Activated naive CD4-positive, alpha-beta T cell treated with anti-CD3 and anti-CD28 coated beads, Interleukin-2, amount 50 U/mL, for 24 hours (primary cell): ENCODE results near the gene GPR17.

ENCODE experiments used
- H3K27ac Mint-ChIP-seq: one replicate; pipeline ENCODE4 v1.8.0; 2021; ENCODE audit warnings: mild to moderate bottlenecking, mixed read lengths
- H3K27me3 Mint-ChIP-seq: one replicate; pipeline ENCODE4 v1.8.0; 2021; ENCODE audit warnings: mixed read lengths
- H3K36me3 Mint-ChIP-seq: one replicate; pipeline ENCODE4 v1.8.0; 2021; ENCODE audit warnings: mixed read lengths
- H3K4me1 Mint-ChIP-seq: one replicate; pipeline ENCODE4 v1.8.0; 2021; ENCODE audit warnings: mixed read lengths
- H3K4me3 Mint-ChIP-seq: one replicate; pipeline ENCODE4 v1.8.0; 2021; ENCODE audit warnings: mild to moderate bottlenecking, mixed read lengths
- H3K9me3 Mint-ChIP-seq: one replicate; pipeline ENCODE4 v1.8.0; 2021; ENCODE audit warnings: mixed read lengths

GPR17 gene

GRCh38 chr2:127633556-127634065 lies 12.3 kb upstream of the GPR17 start:
- no peaks in the 10 kb centered on the region for H3K9me3 Mint-ChIP-seq
- H3K27ac Mint-ChIP-seq, result peak overlapping the region; percentile 35
- no peaks in the 10 kb centered on the region for H3K36me3 Mint-ChIP-seq
- no peak overlapping the region for H3K4me3 Mint-ChIP-seq
- peaks cover 48% of the 10 kb centered on the region for H3K4me1 Mint-ChIP-seq
- H3K27me3 Mint-ChIP-seq, result no peaks in the 10 kb centered on the region

GRCh38 chr2:127634066-127634617 lies 11.8 kb upstream of the GPR17 start:
- Mint-ChIP-seq H3K9me3 (no peaks in the 10 kb centered on the region), H3K4me3 (no peak overlapping the region), H3K27me3 (no peaks in the 10 kb centered on the region), H3K27ac (peak overlapping the region; percentile 35), H3K36me3 (no peaks in the 10 kb centered on the region), H3K4me1 (peaks cover 53% of the 10 kb centered on the region)

- H3K27me3 Mint-ChIP-seq, result no peaks in the 10 kb centered on the region
- peaks cover 59% of the 10 kb centered on the region for H3K4me1 Mint-ChIP-seq
- H3K27ac Mint-ChIP-seq, result peak overlapping the region; percentile 62
- no peaks in the 10 kb centered on the region for H3K36me3 Mint-ChIP-seq
- H3K4me3 Mint-ChIP-seq, result no peak overlapping the region
- no peaks in the 10 kb centered on the region for H3K9me3 Mint-ChIP-seq
Observed at GRCh38 chr2:127634626-127635379, 11.2 kb upstream of the GPR17 start.

GRCh38 chr2:127635380-127636237 lies 10.3 kb upstream of the GPR17 start:
- H3K36me3 Mint-ChIP-seq, result no peaks in the 10 kb centered on the region
- H3K27me3 Mint-ChIP-seq, result no peaks in the 10 kb centered on the region
- no peaks in the 10 kb centered on the region for H3K9me3 Mint-ChIP-seq
- H3K4me3 Mint-ChIP-seq, result no peak overlapping the region
- H3K27ac Mint-ChIP-seq, result peak overlapping the region; percentile 30
- H3K4me1 Mint-ChIP-seq, result peaks cover 64% of the 10 kb centered on the region

GRCh38 chr2:127636248-127637235 lies 9.4 kb upstream of the GPR17 start:
- Mint-ChIP-seq H3K4me3 (peak overlapping the region; percentile 30), H3K36me3 (no peaks in the 10 kb centered on the region), H3K9me3 (no peaks in the 10 kb centered on the region), H3K27me3 (no peaks in the 10 kb centered on the region), H3K4me1 (peaks cover 67% of the 10 kb centered on the region), H3K27ac (peak overlapping the region; percentile 77)

- Mint-ChIP-seq H3K4me3 (no peak overlapping the region), H3K27ac (no peak overlapping the region), H3K36me3 (no peaks in the 10 kb centered on the region), H3K27me3 (no peaks in the 10 kb centered on the region), H3K4me1 (peaks cover 67% of the 10 kb centered on the region), H3K9me3 (no peaks in the 10 kb centered on the region)
Observed at GRCh38 chr2:127637236-127637630, 8.7 kb upstream of the GPR17 start.

- Mint-ChIP-seq H3K4me3 (peak overlapping the region; percentile 55), H3K27ac (peak overlapping the region; percentile 76), H3K36me3 (no peaks in the 10 kb centered on the region), H3K27me3 (no peaks in the 10 kb centered on the region), H3K4me1 (peaks cover 65% of the 10 kb centered on the region), H3K9me3 (no peaks in the 10 kb centered on the region)
Observed at GRCh38 chr2:127637725-127638252, 8.2 kb upstream of the GPR17 start.

GRCh38 chr2:127638361-127639110 lies 7.4 kb upstream of the GPR17 start:
- Mint-ChIP-seq H3K9me3 (no peaks in the 10 kb centered on the region), H3K36me3 (no peaks in the 10 kb centered on the region), H3K4me3 (peak overlapping the region; percentile 55), H3K27me3 (no peaks in the 10 kb centered on the region), H3K4me1 (peaks cover 60% of the 10 kb centered on the region), H3K27ac (peak overlapping the region; percentile 76)

GRCh38 chr2:127639111-127639474 lies 6.9 kb upstream of the GPR17 start:
- Mint-ChIP-seq H3K36me3 (no peaks in the 10 kb centered on the region), H3K9me3 (no peaks in the 10 kb centered on the region), H3K27me3 (no peaks in the 10 kb centered on the region), H3K27ac (peak overlapping the region; percentile 71), H3K4me3 (no peak overlapping the region), H3K4me1 (peaks cover 61% of the 10 kb centered on the region)

- Mint-ChIP-seq H3K27ac (peak overlapping the region; percentile 91), H3K4me3 (peak overlapping the region; percentile 67), H3K27me3 (no peaks in the 10 kb centered on the region), H3K9me3 (no peaks in the 10 kb centered on the region), H3K4me1 (peaks cover 60% of the 10 kb centered on the region), H3K36me3 (no peaks in the 10 kb centered on the region)
Observed at GRCh38 chr2:127640082-127641072, 5.6 kb upstream of the GPR17 start.

GRCh38 chr2:127641133-127641532 lies 4.8 kb upstream of the GPR17 start:
- Mint-ChIP-seq H3K27ac (peak overlapping the region; percentile 91), H3K4me3 (peak overlapping the region; percentile 67), H3K9me3 (no peaks in the 10 kb centered on the region), H3K4me1 (peaks cover 54% of the 10 kb centered on the region), H3K27me3 (no peaks in the 10 kb centered on the region), H3K36me3 (no peaks in the 10 kb centered on the region)

GRCh38 chr2:127641846-127642507 lies 4.0 kb upstream of the GPR17 start:
- Mint-ChIP-seq H3K4me1 (peaks cover 50% of the 10 kb centered on the region), H3K4me3 (peak overlapping the region; percentile 51), H3K27ac (peak overlapping the region; percentile 92), H3K9me3 (no peaks in the 10 kb centered on the region), H3K36me3 (no peaks in the 10 kb centered on the region), H3K27me3 (no peaks in the 10 kb centered on the region)
